Esophagus muscularis mucosa (tissue), 4 donors: ENCODE measurements around the gene OXNAD1. TPM values are rescaled to one million over a fixed set of nuclear protein-coding genes. Genes with fewer than 3 reads are reported as not detected.

Source experiments
- DNase-seq: peaks from one replicate; pipeline ENCODE4 v3.0.0-alpha.2; 2017; ENCODE audit errors: extremely low spot score
- H3K27ac ChIP-seq, 4 donors: fragments of 200-600 bp; sonication (generic); replicated peaks in 1 of 4; 1 replicate in 3 of 4; 2 replicates in 1 of 4; pipeline ENCODE4 v1.5.1; 2016 to 2019; ENCODE audit warnings: mild to moderate bottlenecking in 1 of 4
- H3K27me3 ChIP-seq, 4 donors: fragments of 200-600 bp; sonication (generic); one replicate each; pipeline versions ENCODE4 v1.5.1 to v1.6.0; 2016 to 2019
- H3K36me3 ChIP-seq, 4 donors: fragments of 200-600 bp; sonication (generic); one replicate each; pipeline ENCODE4 v1.5.1; 2016 to 2019
- H3K4me1 ChIP-seq, 4 donors: fragments of 200-600 bp; sonication (generic); one replicate each; pipeline ENCODE4 v1.5.1; 2016 to 2019
- H3K4me3 ChIP-seq, 4 donors: fragments of 200-600 bp; sonication (generic); 1 replicate in 2 of 4; 2 replicates in 2 of 4; pipeline ENCODE4 v1.5.1; 2016 to 2019; ENCODE audit warnings: mild to moderate bottlenecking in 4 of 4, moderate library complexity in 1 of 4
- H3K9me3 ChIP-seq, 4 donors: fragments of 200-600 bp; sonication (generic); 1 replicate in 3 of 4; 2 replicates in 1 of 4; pipeline ENCODE4 v1.5.1; 2016 to 2019
- EP300 ChIP-seq: sonication (generic); formaldehyde crosslinking; IDR thresholded peaks from one replicate; pipeline ENCODE4 v1.6.1; 2017; ENCODE audit warnings: antibody characterized with exemption
- POLR2A ChIP-seq: fragments of 450-650 bp; IDR thresholded peaks from one replicate; pipeline ENCODE4 v1.6.1; 2017; ENCODE audit warnings: antibody characterized with exemption, moderate library complexity, mild to moderate bottlenecking, low read depth
- POLR2AphosphoS5 ChIP-seq, 2 donors: sonication (generic); formaldehyde crosslinking; IDR thresholded peaks; one replicate each; pipeline ENCODE4 v1.6.1; 2017; ENCODE audit warnings: antibody characterized with exemption in 2 of 2
- WGBS: methylation state at CpG from one replicate; pipeline ENCODE4 v1.1.5; 2018; 5-methylcytosine and 5-hydroxymethylcytosine counted together
- intact Hi-C: fragments of 100-400 bp; cut with DNase I; formaldehyde crosslinking; loops from one replicate; pipeline ENCODE4 v1.15.1; 2023
- total RNA-seq, 4 donors: library from RNA; depleted of rRNA; stranded (reverse); fragments of >200 nt; gene quantifications; one replicate each; pipeline versions ENCODE4 v1.1.0 to v1.2.1, GENCODE V29; 2016
- TF ChIP-seq, protein P1 (sequence below), 3 experiments: fragments of 200-600 bp in 2 of 3; fragments of 450-650 bp in 1 of 3; sonication (generic) in 2 of 3; IDR thresholded peaks; one replicate each; pipeline ENCODE4 v1.5.1; 2017 to 2019; ENCODE audit warnings: antibody characterized with exemption in 3 of 3, mild to moderate bottlenecking in 2 of 3, moderate library complexity in 1 of 3

OXNAD1 gene
- total RNA-seq, 4 donors from 2014 or later: 6.7 to 13.3 (median 10.2) TPM

DNA sequence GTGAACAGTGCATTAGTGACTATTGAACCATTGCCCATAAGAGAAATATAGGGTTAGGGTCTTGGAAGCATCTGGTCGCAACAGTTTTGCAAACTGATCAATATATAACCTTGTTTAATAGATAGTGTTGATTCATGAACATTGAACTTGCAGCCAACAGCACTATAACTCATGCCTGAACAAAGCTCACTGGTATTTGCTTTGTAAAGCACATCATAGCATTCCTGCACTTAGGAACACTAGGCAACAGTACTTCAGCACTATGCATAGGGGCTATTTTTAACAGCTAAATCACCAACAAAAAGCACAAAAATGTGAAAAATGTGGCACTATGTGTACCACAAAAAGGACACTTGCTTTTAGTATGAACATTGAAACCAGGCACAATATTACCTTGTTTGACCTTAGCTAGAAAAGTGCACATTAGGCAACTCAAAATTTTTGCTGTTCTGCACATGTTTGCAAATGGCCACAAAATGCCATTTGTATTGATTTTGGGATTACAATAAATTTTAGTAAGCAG, 68.0 kb downstream of the OXNAD1 start:
- Histone ChIP-seq H3K36me3 (peaks cover 0 to 32% (median 14%) of the 10 kb centered on the region in 4 donors), H3K4me3 (no peak overlapping the region), H3K9me3 (peaks cover 0 to 7% (median 2%) of the 10 kb centered on the region in 4 donors), H3K27ac (peak overlapping the region; percentile 74 to 83 (median 80)), H3K27me3 (no peaks in the 10 kb centered on the region), H3K4me1 (peaks cover 15 to 65% (median 49%) of the 10 kb centered on the region in 4 donors)
- WGBS: 76% methylated on average over 1 of the region's 1 CpG
- TF ChIP-seq POLR2AphosphoS5 (IDR thresholded peaks at IDR 0.05) (peak in 1 of 2 donors; percentile 73), EP300 (peak; percentile 68), POLR2A (no peak)
- TF ChIP-seq, protein P1, sequence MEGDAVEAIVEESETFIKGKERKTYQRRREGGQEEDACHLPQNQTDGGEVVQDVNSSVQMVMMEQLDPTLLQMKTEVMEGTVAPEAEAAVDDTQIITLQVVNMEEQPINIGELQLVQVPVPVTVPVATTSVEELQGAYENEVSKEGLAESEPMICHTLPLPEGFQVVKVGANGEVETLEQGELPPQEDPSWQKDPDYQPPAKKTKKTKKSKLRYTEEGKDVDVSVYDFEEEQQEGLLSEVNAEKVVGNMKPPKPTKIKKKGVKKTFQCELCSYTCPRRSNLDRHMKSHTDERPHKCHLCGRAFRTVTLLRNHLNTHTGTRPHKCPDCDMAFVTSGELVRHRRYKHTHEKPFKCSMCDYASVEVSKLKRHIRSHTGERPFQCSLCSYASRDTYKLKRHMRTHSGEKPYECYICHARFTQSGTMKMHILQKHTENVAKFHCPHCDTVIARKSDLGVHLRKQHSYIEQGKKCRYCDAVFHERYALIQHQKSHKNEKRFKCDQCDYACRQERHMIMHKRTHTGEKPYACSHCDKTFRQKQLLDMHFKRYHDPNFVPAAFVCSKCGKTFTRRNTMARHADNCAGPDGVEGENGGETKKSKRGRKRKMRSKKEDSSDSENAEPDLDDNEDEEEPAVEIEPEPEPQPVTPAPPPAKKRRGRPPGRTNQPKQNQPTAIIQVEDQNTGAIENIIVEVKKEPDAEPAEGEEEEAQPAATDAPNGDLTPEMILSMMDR (IDR thresholded peaks at IDR 0.05): no peak
- no peak for DNase-seq
- intact Hi-C loops: no loop called here

DNA sequence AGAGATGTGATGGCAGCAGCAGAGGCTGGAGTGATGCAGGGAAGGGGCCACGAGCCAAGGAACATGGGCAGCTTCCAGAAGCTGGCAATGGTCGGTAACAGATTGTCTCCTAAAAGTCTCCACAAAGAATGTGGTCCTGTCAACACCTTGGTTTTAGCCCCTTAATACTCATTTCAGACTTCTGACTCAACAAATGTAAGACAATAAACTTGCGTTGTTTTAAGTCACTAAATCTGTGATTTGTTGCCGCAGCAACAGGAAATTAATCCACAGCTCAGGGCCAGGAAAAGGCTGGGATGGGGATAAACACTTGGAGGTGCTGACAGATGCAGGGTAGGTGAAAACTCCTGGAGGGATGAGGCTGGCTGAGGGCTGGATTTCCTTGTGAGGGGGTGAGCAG, 69.9 kb downstream of the OXNAD1 start:
- Histone ChIP-seq H3K27ac (peak overlapping the region; percentile 74 to 83 (median 80)), H3K4me3 (no peak overlapping the region), H3K27me3 (no peaks in the 10 kb centered on the region), H3K9me3 (peaks cover 0 to 7% (median 2%) of the 10 kb centered on the region in 4 donors), H3K4me1 (peaks cover 27 to 65% (median 57%) of the 10 kb centered on the region in 4 donors), H3K36me3 (peaks cover 0 to 30% (median 11%) of the 10 kb centered on the region in 4 donors)
- intact Hi-C loops: no loop called here
- no peak for DNase-seq
- TF ChIP-seq, protein P1 (IDR thresholded peaks at IDR 0.05): no peak
- no peak for TF ChIP-seq POLR2A
- TF ChIP-seq EP300: peak; percentile 51
- peak; percentile 71 to 81 for TF ChIP-seq POLR2AphosphoS5 (IDR thresholded peaks at IDR 0.05)
- WGBS: 23% methylated on average over 4 of the region's 4 CpGs

DNA sequence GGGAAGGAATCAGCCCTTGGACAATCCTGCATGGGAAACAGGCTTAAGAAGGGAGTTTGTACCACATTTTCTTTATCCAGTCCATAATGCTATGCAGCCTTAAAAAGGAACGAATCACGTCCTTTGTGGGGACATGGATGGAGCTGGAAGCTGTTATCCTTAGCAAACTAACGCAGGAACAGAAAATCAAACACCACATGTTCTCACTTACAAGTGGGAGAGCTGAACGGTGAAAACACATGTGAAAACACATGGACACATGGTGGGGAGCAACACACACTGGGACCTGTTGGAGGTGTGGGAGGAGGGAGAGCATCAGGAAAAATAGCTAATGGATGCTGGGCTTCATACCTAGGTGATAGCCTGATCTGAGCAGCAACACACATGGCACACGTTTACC, 70.3 kb downstream of the OXNAD1 start:
- peak overlapping the region; percentile 74 to 83 (median 80) for H3K27ac ChIP-seq
- H3K4me3 ChIP-seq: no peak overlapping the region
- WGBS: 52% methylated on average over 5 of the region's 5 CpGs
- DNase-seq: no peak
- H3K27me3 ChIP-seq: no peaks in the 10 kb centered on the region
- TF ChIP-seq, protein P1 (IDR thresholded peaks at IDR 0.05): no peak
- TF ChIP-seq EP300: no peak
- TF ChIP-seq POLR2A: no peak
- TF ChIP-seq POLR2AphosphoS5 (IDR thresholded peaks at IDR 0.05): no peak
- H3K9me3 ChIP-seq: peaks cover 0 to 7% (median 2%) of the 10 kb centered on the region in 4 donors
- intact Hi-C loops: no loop called here
- H3K4me1 ChIP-seq: peaks cover 27 to 64% (median 57%) of the 10 kb centered on the region in 4 donors
- peaks cover 0 to 30% (median 11%) of the 10 kb centered on the region in 4 donors for H3K36me3 ChIP-seq

DNA sequence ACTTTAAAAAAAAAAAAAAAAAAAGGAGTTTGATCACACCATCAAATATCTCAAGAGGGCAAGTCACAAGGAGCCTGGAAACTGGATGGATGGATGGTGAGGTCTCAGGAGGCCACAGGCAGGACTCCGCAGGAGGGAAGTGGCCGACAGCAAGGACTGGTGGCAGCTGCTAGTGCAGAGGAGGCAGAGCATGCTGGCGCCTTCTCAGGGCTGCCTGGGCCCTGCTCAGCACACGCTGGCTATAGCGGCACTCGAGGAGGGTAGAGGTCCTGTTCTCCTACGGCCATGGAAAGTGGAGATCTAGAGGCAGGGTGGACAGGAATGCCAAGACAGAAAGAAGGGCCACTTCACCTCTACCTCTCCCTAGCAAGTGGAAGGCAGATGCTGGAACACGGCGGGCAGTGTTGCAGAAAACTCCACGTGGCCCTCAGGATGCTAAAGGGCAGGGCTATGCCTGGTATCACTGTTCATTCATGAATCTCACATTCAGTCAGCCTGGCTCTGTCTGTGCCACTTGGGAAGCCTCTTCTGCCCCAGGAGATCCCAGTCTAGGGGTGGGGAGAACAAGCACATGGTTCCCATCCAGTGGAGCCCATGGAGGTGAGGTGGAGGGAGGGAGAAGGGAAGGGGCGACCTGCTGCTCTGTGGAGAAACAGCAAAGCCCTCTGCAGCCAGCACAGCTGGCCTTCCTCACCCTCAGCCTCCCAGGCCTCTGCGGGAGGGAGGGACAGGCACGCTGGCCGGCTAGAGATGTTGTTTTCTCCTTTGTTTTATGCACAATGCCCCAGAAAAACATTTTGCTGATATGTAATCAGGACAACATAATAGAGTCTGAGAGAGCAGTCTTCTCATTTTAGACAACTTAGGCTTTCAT, 71.0 kb downstream of the OXNAD1 start:
- no peak for TF ChIP-seq POLR2AphosphoS5 (IDR thresholded peaks at IDR 0.05)
- no peak for TF ChIP-seq EP300
- TF ChIP-seq POLR2A: no peak
- TF ChIP-seq, protein P1 (IDR thresholded peaks at IDR 0.05): no peak
- peak overlapping the region; percentile 74 to 83 (median 80) for H3K27ac ChIP-seq
- intact Hi-C loops: no loop called here
- DNase-seq: no peak
- no peak overlapping the region for H3K4me3 ChIP-seq
- peaks cover 0 to 26% (median 9%) of the 10 kb centered on the region in 4 donors for H3K36me3 ChIP-seq
- H3K9me3 ChIP-seq: peaks cover 0 to 7% (median 2%) of the 10 kb centered on the region in 4 donors
- 68% methylated on average over 11 of the region's 14 CpGs for WGBS
- no peaks in the 10 kb centered on the region for H3K27me3 ChIP-seq
- H3K4me1 ChIP-seq: peaks cover 27 to 63% (median 57%) of the 10 kb centered on the region in 4 donors
